CD4-positive, alpha-beta T cell treated with Interleukin-17A for 1 hour (primary cell): Measurements from ENCODE around the gene ZFHX2.

Source experiments
- DNase-seq: peaks from one replicate; pipeline ENCODE4 v3.0.0-alpha.2; 2020

Gene ZFHX2

GRCh38 chr14:23559010-23559925, 7.7 kb upstream of the ZFHX2 start:
- DNase-seq = peak; percentile 72

DNA sequence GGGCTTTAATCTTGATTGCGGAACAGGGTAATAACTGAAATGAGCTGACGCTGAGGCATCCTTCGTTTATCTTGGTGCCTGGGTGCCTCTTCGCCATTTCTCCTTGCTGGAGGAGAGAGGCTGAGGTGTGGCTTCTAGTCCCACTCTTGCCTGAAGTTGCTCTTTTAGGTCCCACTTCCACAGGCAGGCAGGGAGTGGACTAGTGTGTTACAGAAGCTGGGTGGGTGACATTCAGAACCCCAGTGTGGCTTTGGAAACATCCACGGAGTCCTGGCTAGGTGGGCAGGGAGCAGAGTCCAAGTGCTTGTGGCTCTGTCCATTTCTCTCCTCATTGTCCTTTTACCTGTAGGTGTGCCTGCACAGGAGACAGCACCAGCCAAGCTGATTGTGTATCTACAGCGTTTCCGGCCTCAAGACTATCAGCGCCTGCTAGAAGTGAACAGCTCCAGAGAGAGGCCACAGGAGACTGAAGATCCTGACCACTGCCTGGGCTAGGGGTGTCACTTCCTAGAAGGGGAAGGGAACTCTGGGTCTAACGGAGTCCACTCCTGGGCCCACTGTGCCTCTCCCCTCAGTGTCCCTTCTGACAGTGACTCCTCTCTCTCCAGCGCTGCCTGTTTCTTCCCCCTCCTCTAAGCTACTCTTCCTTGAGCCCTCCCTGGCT, 6.9 kb upstream of the ZFHX2 start:
- DNase-seq = no peak

DNA sequence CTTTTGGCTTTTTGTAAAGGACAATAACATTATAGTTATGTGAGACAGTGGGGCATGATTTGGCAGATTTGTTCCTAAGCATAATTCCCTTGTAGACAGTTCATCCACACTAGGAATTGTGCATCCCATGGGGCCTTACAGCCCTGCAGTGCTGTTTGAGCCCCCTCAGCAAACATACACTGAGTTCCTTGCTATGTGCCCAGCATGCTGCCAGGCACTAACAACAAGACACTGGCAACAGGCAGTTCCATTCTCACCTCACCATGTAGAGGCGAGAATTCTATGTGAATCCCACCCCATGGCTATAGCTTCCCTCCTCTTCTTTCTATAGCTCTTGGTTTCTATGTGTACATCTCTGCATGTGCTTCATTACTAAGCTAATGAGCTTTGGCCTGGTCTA, 6.4 kb upstream of the ZFHX2 start:
- no peak for DNase-seq

GRCh38 chr14:23557521-23557920, 6.0 kb upstream of the ZFHX2 start:
- DNase-seq = no peak

- DNase-seq = no peak
Observed at GRCh38 chr14:23556700-23557440, 5.3 kb upstream of the ZFHX2 start.

- DNase-seq = peak; percentile 94
Observed at GRCh38 chr14:23555882-23556699, 4.5 kb upstream of the ZFHX2 start, which contains the start of gene THTPA. TSS of gene THTPA (plus strand) at chr14:23556271. CDS start at chr14:23556758, 487 bp downstream.

GRCh38 chr14:23555533-23555881, 3.9 kb upstream of the ZFHX2 start:
- DNase-seq = no peak

GRCh38 chr14:23550812-23551265, 726 bp downstream of the ZFHX2 start:
- DNase-seq = no peak

DNA sequence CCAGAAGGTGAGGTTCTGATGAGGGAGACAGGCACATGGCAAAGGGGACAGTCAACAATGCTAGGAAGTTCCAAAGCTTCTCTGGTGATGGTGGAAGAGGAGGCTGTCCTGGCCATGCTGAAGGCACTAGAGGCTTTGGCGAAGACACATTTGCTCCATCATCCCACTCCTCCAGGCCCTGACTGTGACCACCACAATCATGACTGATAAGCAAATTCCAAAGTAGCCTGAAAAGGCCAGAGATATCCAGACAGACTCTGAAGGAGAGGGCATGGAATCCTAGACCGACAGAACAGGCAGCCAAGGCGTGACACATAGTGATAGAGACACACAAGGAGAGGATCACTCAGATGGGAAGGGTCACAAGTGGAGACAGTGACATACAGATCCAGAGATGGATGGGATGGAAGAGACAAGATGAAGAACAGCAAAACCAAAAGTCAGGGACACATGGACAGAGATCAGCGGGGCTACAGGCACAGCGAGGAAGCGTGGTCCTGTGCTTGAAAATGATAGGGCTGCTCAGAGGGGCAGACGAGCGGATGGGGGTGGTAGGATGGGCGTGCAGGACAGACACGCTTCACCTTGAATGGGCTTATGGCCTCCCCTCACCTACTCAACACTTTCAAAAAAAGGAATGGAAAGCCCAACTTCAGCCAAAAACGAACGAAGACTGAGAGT, 1.3 kb downstream of the ZFHX2 start:
- no peak for DNase-seq

DNA sequence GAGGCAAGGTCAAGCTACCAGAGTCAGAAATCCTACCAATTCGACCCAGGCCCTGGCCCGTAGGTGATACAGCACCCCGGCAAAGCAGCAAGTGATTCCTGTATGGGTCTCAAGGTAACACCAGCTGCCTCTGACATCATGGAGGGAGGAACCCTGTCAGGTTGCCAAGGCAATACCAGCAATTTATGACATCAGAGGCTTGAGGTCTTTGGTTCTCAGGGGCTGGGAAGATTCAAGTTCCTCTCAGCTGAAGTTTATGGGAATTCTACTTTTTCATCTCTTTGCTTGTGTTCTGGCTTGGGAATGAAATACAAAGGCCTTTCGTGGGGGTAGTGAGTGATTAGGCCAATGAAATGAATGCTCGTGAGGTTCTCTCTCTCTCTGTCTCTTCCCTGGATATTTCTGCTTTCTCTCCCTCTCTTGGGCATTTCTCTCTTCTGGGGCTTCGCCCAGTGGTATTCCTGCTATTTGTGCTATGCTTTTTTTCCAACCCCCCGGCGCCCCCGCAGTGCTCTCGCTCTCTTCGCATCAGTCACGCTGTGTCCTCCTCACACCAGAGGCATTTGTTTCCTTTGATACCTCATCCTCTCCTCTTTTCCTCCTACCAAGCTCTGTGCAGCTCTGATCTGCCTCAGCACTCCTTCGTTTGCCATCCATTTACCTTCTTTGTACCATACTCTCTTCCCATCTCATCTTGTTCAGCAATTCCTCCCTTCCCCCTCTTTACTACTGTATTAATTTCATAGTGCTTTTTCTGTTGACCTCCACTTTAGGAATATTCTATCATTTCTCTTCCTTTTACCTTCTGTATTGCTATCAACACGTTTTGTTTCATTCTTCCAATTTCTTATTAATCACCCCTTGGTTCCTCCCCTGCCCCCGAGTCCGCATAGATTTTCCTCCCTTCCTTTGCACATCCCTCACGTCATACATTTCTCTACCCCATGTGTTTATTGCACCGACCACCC, 2.9 kb downstream of the ZFHX2 start:
- DNase-seq = no peak

DNA sequence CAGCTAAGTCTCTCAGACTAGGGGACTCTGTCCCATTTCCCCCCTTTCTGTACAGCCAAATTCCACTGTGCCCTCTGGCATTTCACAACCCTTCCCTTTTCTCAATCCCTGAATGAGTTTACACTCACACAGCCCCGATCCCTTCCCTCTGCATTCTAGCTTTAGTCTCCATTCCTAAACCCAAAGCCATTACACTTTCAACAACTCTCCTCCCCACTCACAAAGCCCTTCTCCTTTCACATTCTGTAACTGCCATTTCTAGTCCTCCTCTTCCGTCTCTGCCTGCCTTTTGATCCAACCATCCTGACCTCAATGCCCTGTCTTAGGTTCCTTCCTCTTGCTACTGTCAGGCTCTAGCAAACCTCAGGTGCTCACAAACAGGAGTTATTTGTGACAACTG, 3.6 kb downstream of the ZFHX2 start:
- no peak for DNase-seq

- DNase-seq = no peak
Observed at GRCh38 chr14:23546450-23547035, 5.0 kb downstream of the ZFHX2 start.

DNA sequence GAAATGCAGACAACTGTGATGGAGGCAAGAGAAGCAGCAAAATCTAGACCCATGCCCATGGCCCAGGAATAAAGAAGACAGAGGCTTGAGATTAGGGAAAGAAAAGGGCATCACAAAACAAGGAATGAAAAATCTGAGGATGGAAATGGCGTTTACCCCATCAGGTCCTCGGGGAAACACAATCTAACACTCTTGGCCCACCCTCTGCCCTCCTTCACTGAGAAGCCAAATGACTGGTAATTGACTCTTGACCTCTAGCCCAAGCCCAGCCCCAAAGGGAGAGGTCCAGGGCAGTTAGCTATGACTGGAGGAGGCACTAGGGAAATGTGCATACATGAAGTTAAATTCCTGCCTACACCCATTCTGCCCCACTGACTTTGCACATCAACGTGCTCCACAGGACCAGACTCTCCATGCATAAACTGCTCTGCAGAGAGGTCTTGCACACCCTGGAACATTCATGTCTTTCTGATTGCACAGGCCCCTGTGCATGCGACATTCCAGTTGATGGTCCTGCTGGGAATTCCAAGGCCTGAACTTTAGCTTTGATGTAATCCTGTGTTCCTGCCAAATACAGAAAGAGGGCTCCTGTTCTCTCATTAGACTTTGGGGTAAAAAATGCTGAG, 5.7 kb downstream of the ZFHX2 start:
- DNase-seq = no peak

- no peak for DNase-seq
Observed at GRCh38 chr14:23544511-23545447, 6.8 kb downstream of the ZFHX2 start.

GRCh38 chr14:23543403-23543802, 8.2 kb downstream of the ZFHX2 start:
- no peak for DNase-seq

DNA sequence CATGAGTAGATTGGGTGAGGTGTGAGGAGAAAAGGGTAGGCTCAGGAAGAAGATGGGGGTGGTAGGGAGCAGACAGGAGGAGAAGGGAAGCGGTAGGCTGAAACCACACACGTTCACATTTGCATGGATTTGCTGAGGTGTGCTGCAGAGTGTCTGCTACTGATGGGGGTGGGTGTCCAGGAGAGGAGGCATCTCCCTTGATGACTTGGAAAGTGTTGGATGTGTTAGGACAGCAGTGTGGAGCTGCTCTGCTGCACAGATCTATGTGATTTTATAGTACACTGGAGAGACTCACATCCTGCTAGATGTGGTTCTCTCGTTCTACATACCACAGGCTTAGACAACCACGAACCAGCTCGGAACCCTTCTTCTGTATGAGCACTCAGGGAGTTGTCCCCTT, 9.3 kb downstream of the ZFHX2 start:
- no peak for DNase-seq

GRCh38 chr14:23540141-23540469, 11.5 kb downstream of the ZFHX2 start:
- no peak for DNase-seq

- DNase-seq = peak; percentile 58
Observed at GRCh38 chr14:23539248-23540140, 12.1 kb downstream of the ZFHX2 start.
